Mucosa of stomach (tissue), 1 donor: ENCODE data around the gene ZNF837.
A peak's percentile ranks its signal among the peaks of the same experiment; 100 is the strongest.
"Not testable (repeated sequence)": the region's sequence is repeated elsewhere in the genome, so short reads cannot be mapped to it uniquely, and the experiment has no call there.

Experiments
- H3K27me3 ChIP-seq: one replicate; pipeline ENCODE4 v1.7.0; 2013; ENCODE audit warnings: mild to moderate bottlenecking, low read length; ENCODE audit not compliant: control insufficient read depth, insufficient read depth
- H3K36me3 ChIP-seq: one replicate; pipeline ENCODE4 v1.7.0; 2013; ENCODE audit warnings: low read length; ENCODE audit not compliant: control insufficient read depth, insufficient read depth
- H3K4me1 ChIP-seq: one replicate; pipeline ENCODE4 v1.7.0; 2013; ENCODE audit warnings: mild to moderate bottlenecking, low read length; ENCODE audit not compliant: control insufficient read depth, insufficient read depth
- H3K4me3 ChIP-seq: one replicate; pipeline ENCODE4 v1.7.0; 2013; ENCODE audit warnings: low read length
- H3K9ac ChIP-seq: one replicate; pipeline ENCODE4 v1.7.0; 2013; ENCODE audit warnings: mild to moderate bottlenecking, low read length, moderate library complexity
- H3K9me3 ChIP-seq: one replicate; pipeline ENCODE4 v1.7.0; 2013; ENCODE audit warnings: mild to moderate bottlenecking, low read length, moderate library complexity; ENCODE audit not compliant: control insufficient read depth
- donor health status: Pancreatic carcinoma.

Gene ZNF837

GRCh38 chr19:58380662-58381459, at the start of gene ZNF837:
Gene ZNF837, minus strand, starts transcription at chr19:58381030. Its CDS starts 11,698 bp downstream, at chr19:58369332.
- H3K9me3 ChIP-seq = no peaks in the 10 kb centered on the region
- H3K4me1 ChIP-seq = peaks cover 24% of the 10 kb centered on the region
- no peaks in the 10 kb centered on the region for H3K36me3 ChIP-seq
- peak within 1 kb of the TSS; percentile 34 for H3K4me3 ChIP-seq
- peak within 1 kb of the TSS; percentile 80 for H3K9ac ChIP-seq
- H3K27me3 ChIP-seq = no peaks in the 10 kb centered on the region

- Histone ChIP-seq H3K4me3 (no peak overlapping the region), H3K36me3 (peaks cover 22% of the 10 kb centered on the region), H3K27me3 (no peaks in the 10 kb centered on the region), H3K9ac (no peak overlapping the region), H3K4me1 (no peaks in the 10 kb centered on the region), H3K9me3 (peaks cover 39% of the 10 kb centered on the region)
These were observed 48.9 kb upstream of the ZNF837 start for GRCh38 chr19:58429745-58430144.

GRCh38 chr19:58428617-58429016, 47.8 kb upstream of the ZNF837 start:
- no peak overlapping the region for H3K4me3 ChIP-seq
- no peaks in the 10 kb centered on the region for H3K27me3 ChIP-seq
- no peaks in the 10 kb centered on the region for H3K4me1 ChIP-seq
- H3K9me3 ChIP-seq = peaks cover 28% of the 10 kb centered on the region
- H3K9ac ChIP-seq = no peak overlapping the region
- peaks cover 10% of the 10 kb centered on the region for H3K36me3 ChIP-seq

DNA sequence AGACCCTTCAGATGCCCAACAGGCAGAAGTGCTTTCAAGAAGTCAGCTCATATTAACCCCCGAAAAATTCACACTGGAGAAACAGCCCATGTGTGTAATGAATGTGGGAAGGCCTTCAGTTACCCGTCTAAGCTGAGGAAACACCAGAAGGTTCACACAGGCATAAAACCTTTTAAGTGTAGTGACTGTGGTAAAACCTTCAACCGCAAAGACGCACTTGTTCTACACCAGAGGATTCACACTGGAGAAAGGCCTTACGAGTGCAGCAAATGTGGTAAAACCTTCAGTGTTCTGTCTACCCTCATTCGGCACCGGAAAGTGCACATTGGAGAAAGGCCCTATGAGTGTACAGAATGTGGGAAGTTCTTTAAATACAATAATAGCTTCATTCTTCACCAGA, 36.2 kb upstream of the ZNF837 start:
- H3K27me3 ChIP-seq = no peaks in the 10 kb centered on the region
- no peak overlapping the region for H3K9ac ChIP-seq
- H3K4me3 ChIP-seq = no peak overlapping the region
- H3K4me1 ChIP-seq = no peaks in the 10 kb centered on the region
- peaks cover 11% of the 10 kb centered on the region for H3K36me3 ChIP-seq
- H3K9me3 ChIP-seq = no peaks in the 10 kb centered on the region

DNA sequence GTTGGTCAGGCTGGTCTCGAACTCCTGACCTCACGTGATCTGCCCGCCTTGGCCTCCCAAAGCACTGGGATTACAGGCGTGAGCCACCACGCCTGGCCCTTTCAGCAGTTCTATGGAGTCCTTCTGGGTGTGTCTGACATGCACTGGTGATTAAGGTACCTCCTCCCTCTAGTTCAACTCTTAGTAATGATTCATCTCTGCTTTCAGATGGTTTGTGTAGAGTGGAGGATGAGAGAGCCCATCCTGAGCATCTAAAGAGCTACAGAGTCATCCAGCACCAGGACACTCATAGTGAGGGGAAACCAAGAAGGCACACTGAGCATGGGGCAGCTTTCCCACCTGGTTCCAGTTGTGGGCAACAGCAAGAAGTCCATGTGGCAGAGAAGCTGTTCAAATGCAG, 35.8 kb upstream of the ZNF837 start:
- Histone ChIP-seq H3K9me3 (no peaks in the 10 kb centered on the region), H3K4me3 (no peak overlapping the region), H3K4me1 (no peaks in the 10 kb centered on the region), H3K36me3 (peaks cover 11% of the 10 kb centered on the region), H3K9ac (no peak overlapping the region), H3K27me3 (no peaks in the 10 kb centered on the region)

DNA sequence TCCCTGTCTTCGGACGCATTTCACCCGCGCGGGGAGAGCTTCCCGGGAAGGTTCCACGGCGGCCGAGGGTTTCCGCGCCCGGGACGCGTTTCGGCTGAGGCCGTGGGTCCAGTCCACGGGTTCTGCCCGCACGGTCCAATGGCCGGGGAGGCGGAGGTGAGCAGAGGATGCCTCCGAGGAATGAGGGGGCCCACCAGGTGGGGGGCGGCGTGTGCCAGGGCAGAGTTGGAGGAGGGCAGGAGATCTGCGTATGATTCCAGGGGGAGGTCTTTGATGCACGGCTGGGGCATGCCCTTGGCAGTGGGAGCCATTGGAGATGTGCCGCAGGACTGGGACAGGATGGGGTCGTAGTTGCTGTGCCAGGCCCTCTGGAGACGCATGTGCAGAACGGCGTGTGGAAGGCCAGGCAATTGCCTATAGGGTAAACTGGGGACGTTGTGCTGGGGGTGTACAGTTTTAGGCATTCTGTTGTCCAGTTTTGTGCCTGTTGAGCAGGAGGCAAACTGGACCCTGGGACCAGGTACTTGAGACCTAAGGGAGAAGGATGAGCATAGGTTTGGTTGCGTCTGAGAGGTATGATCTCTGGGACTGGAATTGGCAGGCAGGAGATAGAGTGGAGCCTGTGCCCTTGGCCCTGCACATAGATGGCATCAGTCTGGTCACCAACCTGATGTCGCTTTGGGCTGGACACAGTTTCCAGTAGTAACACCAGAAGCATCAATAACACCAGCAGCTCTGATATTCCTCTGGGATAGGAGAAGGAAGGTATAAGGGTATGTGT, 28.4 kb upstream of the ZNF837 start:
- Histone ChIP-seq H3K27me3 (no peaks in the 10 kb centered on the region), H3K4me1 (peaks cover 22% of the 10 kb centered on the region), H3K36me3 (no peaks in the 10 kb centered on the region), H3K9me3 (no peaks in the 10 kb centered on the region), H3K9ac (peak overlapping the region; percentile 76), H3K4me3 (peak overlapping the region; percentile 74)

- Histone ChIP-seq H3K27me3 (no peaks in the 10 kb centered on the region), H3K9me3 (no peaks in the 10 kb centered on the region), H3K9ac (peak within 1 kb of the TSS; percentile 76), H3K4me1 (peaks cover 22% of the 10 kb centered on the region), H3K4me3 (peak within 1 kb of the TSS; percentile 74), H3K36me3 (no peaks in the 10 kb centered on the region)
These were observed 27.6 kb upstream of the ZNF837 start, which contains the start of gene ZNF584 for GRCh38 chr19:58408152-58409009. Gene ZNF584, plus strand, starts transcription at chr19:58408649. Its CDS starts 499 bp downstream, at chr19:58409148.

- no peaks in the 10 kb centered on the region for H3K36me3 ChIP-seq
- H3K9me3 ChIP-seq = no peaks in the 10 kb centered on the region
- H3K4me1 ChIP-seq = peaks cover 22% of the 10 kb centered on the region
- H3K4me3 ChIP-seq = peak overlapping the region; percentile 74
- no peaks in the 10 kb centered on the region for H3K27me3 ChIP-seq
- peak overlapping the region; percentile 76 for H3K9ac ChIP-seq
These were observed 26.9 kb upstream of the ZNF837 start for GRCh38 chr19:58407658-58408151.

GRCh38 chr19:58406818-58407657, 26.2 kb upstream of the ZNF837 start:
- no peaks in the 10 kb centered on the region for H3K27me3 ChIP-seq
- no peaks in the 10 kb centered on the region for H3K9me3 ChIP-seq
- peaks cover 24% of the 10 kb centered on the region for H3K4me1 ChIP-seq
- H3K9ac ChIP-seq = peak overlapping the region; percentile 76
- peak overlapping the region; percentile 74 for H3K4me3 ChIP-seq
- H3K36me3 ChIP-seq = no peaks in the 10 kb centered on the region

- not testable (repeated sequence) for H3K36me3 ChIP-seq, H3K27me3 ChIP-seq, H3K9ac ChIP-seq, H3K4me3 ChIP-seq, H3K9me3 ChIP-seq
- H3K4me1 ChIP-seq = peaks cover 24% of the 10 kb centered on the region
These were observed 23.2 kb upstream of the ZNF837 start for GRCh38 chr19:58403920-58404478.
